ENCODE data around the gene ITM2C.
A peak's percentile ranks its signal among the peaks of the same experiment; 100 is the strongest.

Gene ITM2C, protein sequence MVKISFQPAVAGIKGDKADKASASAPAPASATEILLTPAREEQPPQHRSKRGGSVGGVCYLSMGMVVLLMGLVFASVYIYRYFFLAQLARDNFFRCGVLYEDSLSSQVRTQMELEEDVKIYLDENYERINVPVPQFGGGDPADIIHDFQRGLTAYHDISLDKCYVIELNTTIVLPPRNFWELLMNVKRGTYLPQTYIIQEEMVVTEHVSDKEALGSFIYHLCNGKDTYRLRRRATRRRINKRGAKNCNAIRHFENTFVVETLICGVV

GRCh38 chr2:230864605-230865306, at the start of gene ITM2C:
TSS of gene ITM2C (plus strand) at chr2:230864942. CDS start at chr2:230865026, 84 bp downstream.
- DNase-seq (ENCODE audit: low spot score): peak; percentile 16

DNA sequence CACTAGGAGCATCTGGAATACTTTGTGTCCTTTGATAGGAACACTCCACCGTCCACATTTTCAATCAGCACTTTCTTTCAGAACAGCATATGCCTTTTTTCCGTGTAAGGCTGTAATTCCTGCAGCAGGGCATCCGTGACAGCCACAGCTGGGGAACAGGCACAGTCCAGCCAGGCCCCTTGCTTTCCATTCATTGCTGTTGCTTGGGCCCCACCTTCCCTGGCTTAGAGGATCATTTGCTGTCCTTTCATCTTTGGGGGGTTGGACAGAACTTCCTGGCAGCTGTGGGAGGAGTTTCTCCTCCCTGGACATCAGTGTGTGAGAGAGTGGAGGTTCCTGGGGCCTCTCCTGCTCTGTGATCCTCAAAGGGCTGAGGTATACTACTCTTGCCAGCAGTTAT, 49.7 kb upstream of the ITM2C start:
- DNase-seq (ENCODE audit: low spot score): no peak

DNA sequence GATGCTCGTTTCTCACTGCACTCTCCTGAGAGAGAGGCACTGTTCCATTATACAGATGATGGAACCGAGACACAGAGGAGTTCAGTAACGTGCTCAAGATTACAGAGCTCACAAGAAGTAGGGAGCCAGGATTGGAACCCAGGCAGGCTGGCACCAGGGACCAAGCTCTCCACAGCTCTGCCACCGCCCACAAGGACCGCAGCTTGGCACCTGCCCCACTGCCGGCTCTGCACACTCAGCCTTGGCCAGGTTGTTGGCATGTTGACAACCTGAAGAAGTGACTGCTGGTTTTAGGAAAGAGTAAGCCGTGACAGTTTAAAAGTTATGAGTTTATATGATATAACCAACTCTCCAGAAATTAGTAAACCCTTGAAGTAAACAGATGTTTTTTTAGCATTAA, 48.0 kb upstream of the ITM2C start:
- no peak for DNase-seq (ENCODE audit: low spot score)

DNA sequence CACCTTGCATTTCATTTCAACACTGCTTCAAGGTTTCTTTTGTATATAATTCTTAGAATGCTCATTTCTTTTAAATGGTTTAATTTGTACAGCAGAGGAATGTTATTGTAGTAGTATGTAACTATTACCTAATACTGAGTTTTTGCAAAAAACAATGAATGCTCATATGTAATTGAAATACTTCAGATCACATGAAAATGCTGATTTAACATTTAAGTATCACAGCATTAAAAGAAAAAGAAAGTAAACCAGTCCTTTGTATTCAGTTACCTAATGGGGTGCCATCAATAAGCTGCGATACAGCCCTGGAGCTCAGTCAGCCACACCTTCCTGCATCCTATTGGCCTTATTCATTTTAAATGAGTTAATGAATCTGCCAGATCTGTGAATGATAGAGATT, 45.3 kb upstream of the ITM2C start:
- DNase-seq (ENCODE audit: low spot score): no peak

DNA sequence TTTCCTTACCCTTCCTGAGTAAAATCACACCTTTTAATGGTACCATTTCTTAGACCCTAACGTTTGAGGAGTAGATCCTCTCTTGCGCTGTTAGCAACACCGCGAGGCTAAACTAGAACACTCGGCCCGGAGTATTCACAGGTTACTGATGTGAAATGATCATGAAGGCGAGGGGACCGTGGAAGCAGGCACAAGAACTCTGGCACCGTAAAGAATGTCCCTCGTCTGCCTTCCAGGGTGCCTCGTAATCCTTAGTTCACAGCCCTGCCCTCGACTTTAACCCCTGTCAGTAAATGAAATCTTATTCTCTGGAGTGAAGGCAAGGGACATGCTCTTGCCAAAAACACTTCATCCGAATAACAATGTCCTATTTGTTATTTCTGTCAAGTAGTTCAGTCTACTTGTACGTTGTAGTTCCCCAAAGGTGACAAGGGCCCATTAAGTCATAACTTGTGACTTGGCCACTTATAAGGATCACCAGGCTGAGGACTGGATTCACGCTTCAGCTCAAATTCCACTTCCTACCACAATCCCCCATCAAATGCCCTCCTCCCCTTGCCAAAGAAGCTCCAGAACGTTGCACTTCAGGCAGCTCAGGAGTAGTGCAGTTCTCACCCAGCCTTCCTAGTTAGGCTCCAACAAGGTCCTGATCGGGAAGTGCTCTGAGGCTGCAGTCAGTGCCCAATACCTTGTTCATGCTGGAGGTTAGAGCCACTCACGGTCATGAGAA, 43.3 kb upstream of the ITM2C start:
- DNase-seq (ENCODE audit: low spot score): no peak

DNA sequence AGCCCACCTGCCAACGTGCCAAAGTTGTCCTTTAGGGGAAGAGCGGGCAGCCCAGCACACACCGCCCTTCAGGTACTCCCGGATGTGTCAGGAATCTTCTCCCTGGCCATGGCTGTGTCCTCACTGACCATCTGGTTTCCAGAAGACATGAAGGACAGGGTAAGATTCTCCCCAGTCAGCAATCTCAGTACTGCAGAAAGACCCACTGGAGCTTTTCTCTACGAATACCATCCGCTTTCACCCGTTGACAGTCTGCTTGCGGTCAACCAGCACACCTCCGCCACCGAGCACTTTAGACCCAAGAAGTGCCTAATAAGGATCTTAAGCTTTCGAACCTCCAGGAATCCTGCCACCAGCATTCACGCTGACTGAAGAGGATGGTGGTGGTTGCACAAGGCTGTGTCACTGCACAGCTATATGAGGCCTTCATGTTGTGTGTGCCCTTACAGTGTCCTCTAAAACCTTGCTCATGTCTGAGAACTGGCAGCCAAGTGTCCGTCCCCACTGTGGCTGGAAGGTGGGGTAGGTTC, 42.7 kb upstream of the ITM2C start:
- no peak for DNase-seq (ENCODE audit: low spot score)

GRCh38 chr2:230823264-230823964, 41.3 kb upstream of the ITM2C start:
- DNase-seq (ENCODE audit: low spot score): no peak

GRCh38 chr2:230824406-230824978, 40.2 kb upstream of the ITM2C start:
- DNase-seq (ENCODE audit: low spot score): peak; percentile 79

DNA sequence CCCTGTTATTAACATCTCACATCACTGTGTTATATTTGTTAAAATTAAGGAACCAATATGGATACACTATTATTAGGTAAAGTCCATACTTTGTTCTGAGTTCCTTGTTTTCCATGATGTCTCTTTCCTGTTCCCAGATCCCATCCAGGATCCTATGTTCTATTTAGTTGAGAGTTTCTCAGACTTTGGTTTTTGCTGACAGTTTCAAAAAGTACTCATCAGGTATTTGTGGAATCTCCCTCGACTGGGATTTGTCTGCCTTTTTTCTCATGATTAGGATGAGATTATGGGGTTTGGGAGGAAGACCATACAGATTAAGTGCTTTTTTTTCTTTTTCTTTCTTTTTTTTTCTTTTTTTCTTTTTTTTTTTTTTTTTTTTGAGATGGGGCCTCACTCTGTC, 39.4 kb upstream of the ITM2C start:
- no peak for DNase-seq (ENCODE audit: low spot score)

GRCh38 chr2:230827774-230828271, 36.9 kb upstream of the ITM2C start:
- no peak for DNase-seq (ENCODE audit: low spot score)

- no peak for DNase-seq (ENCODE audit: low spot score)
Observed at GRCh38 chr2:230828272-230828961, 36.3 kb upstream of the ITM2C start.

- DNase-seq (ENCODE audit: low spot score): no peak
Observed at GRCh38 chr2:230829293-230829692, 35.4 kb upstream of the ITM2C start.

- no peak for DNase-seq (ENCODE audit: low spot score)
Observed at GRCh38 chr2:230829959-230830358, 34.8 kb upstream of the ITM2C start.

GRCh38 chr2:230830428-230830827, 34.3 kb upstream of the ITM2C start:
- DNase-seq (ENCODE audit: low spot score): no peak

DNA sequence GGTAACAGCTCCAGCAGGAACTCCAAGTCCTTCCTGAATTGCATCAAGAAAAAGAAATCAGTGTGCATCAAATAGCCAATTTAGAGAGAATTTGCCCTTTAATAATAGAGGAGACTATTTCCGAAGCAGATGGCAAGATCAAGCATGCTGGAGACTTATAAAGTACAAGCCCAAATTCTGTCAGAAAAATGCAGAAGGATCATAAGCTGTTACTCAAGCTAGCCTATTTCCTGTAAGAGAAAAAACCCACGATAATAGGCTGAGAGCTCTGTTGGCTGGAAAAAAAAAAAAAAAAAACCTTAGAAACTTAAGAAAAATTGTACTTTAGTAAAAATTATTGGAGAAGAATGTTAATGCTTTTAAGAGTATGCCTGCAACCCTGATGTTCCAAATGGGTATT, 24.4 kb upstream of the ITM2C start:
- DNase-seq (ENCODE audit: low spot score): no peak

- no peak for DNase-seq (ENCODE audit: low spot score)
Observed at GRCh38 chr2:230842473-230842872, 22.3 kb upstream of the ITM2C start.

GRCh38 chr2:230843132-230843531, 21.6 kb upstream of the ITM2C start:
- DNase-seq (ENCODE audit: low spot score): no peak

DNA sequence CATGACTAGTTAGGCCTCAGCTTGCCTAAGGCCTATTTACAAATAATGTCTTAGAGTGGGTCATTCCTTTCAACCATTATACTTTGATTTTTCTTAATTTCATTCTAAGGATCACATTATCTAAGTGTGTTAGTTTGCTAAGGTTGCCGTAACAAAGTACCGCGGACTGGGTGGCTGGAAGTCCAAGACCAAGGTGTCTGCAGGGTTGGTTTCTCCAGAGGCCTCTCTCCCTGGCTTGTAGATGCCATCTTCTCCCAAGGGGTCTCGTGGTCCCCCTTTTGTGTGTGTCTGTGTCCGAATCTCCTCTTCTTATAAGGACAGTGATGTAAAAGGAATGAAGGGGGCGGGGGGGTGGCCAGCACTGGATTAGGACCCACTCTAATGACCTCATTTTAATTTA, 18.4 kb upstream of the ITM2C start:
- no peak for DNase-seq (ENCODE audit: low spot score)

DNA sequence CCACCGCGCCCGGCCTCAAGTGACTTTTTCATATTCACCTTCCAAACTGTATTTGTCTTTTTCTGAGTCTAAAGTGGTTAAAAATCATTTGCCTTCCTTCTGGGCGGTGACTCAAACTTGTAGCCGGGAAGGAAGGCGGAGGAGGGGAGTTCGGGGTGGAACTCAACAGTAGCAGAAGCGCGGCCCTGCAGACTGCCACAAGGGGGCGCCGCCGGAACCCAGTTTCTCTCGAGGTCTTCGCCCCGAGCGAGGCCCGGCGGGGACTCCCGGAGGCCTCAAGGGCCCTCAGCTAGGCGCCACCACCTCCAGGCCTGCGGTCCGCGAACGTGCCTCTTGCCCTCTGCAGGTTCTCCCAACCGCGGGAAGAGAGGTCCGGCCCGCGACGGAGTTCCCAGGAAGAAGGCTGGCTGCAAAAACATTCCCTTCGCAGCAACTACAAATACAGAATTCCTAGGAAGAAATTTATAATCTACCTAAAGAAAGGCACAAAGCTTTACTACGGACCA, 16.8 kb upstream of the ITM2C start:
- DNase-seq (ENCODE audit: low spot score): peak; percentile 84

GRCh38 chr2:230849633-230850357, 14.9 kb upstream of the ITM2C start:
- no peak for DNase-seq (ENCODE audit: low spot score)
